ENCODE measurements around the gene ITPR2. TPM values are rescaled to one million over a fixed set of nuclear protein-coding genes. Genes with fewer than 3 reads are reported as not detected.

The ITPR2 gene
- total RNA-seq, 2 experiments from 2014 or later = 25.6 to 44.7 TPM

GRCh38 chr12:26799741-26800140 is 33.3 kb downstream of the ITPR2 start:
- H4K20me1 ChIP-seq (ENCODE audit: insufficient read depth, low read length) = no peaks in the 10 kb centered on the region
- intact Hi-C loops (cut with micrococcal nuclease; ENCODE audit: unreplicated experiment) = no loop called here
- POLR2A ChIA-PET = no interaction called here
- H3K4me3 ChIP-seq (ENCODE audit: low read depth, low read length, poor library complexity, severe bottlenecking) = no peak overlapping the region
- no TSS peak for BruUV-seq (replicated peaks)
- H3K36me3 ChIP-seq (ENCODE audit: insufficient read depth, low read length) = no peaks in the 10 kb centered on the region
- H3K9me3 ChIP-seq (ENCODE audit: low read length) = no peaks in the 10 kb centered on the region
- TF ChIP-seq EZH2phosphoT487 (IDR thresholded peaks at IDR 0.05; ENCODE audit: borderline replicate concordance, low read depth, low read length) (no peak), CTCF (conservative IDR thresholded peaks at IDR 0.05; ENCODE audit: low read length) (no peak)
- CTCF ChIA-PET (ENCODE audit: unreplicated experiment) = no interaction called here
- peak overlapping the region; percentile 10; the same call in 1 of the 2 replicates for H3K4me2 ChIP-seq (ENCODE audit: low read length)
- H3K79me2 ChIP-seq (ENCODE audit: insufficient read depth, low read depth, low read length) = no peaks in the 10 kb centered on the region
- DNase-seq (ENCODE audit: low spot score) = no peak
- H3K9me2 ChIP-seq (ENCODE audit: insufficient read depth, low read length) = no peaks in the 10 kb centered on the region
- H3K4me1 ChIP-seq (ENCODE audit: insufficient read depth, low read length, poor library complexity, severe bottlenecking) = peaks cover 10% of the 10 kb centered on the region
- no peak overlapping the region for H3K27ac ChIP-seq (ENCODE audit: low read depth, low read length, poor library complexity, severe bottlenecking)
- H2AFZ ChIP-seq (ENCODE audit: low read length) = no peak overlapping the region

DNA sequence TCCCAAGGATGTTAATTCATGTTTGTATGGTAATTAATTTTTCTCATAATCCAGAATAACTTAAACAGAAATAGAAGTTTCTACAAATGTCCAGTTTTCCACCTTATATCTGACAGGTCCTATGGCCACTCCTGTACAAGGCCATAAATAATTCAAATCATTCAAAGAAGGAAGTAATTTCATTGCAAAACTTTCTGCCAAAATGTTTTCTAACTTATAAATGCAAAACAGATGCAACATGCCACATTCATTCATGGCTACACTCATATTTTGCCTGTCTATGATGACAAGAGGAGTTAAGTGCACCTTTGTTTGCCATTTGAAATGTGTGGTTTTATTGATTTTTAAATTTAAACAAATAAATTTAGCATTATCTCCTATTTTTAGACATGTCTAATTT is 34.4 kb downstream of the ITPR2 start:
- peak overlapping the region; percentile 41 for H3K4me2 ChIP-seq (ENCODE audit: low read length)
- no peaks in the 10 kb centered on the region for H4K20me1 ChIP-seq (ENCODE audit: insufficient read depth, low read length)
- intact Hi-C loops (cut with micrococcal nuclease; ENCODE audit: unreplicated experiment) = no loop called here
- ChIA-PET CTCF (ENCODE audit: unreplicated experiment) (no interaction called here), POLR2A (interaction anchor here (0.9 to 1.5 kb wide), 5 partner anchors 9 to 27 kb away, joined by 3 to 5 read pairs (median 4); no protein-coding TSS in a partner anchor)
- no peaks in the 10 kb centered on the region for H3K36me3 ChIP-seq (ENCODE audit: insufficient read depth, low read length)
- BruUV-seq (replicated peaks) = no TSS peak
- TF ChIP-seq EZH2phosphoT487 (IDR thresholded peaks at IDR 0.05; ENCODE audit: borderline replicate concordance, low read depth, low read length) (no peak), CTCF (conservative IDR thresholded peaks at IDR 0.05; ENCODE audit: low read length) (no peak)
- DNase-seq (ENCODE audit: low spot score) = no peak
- no peak overlapping the region for H2AFZ ChIP-seq (ENCODE audit: low read length)
- no peaks in the 10 kb centered on the region for H3K79me2 ChIP-seq (ENCODE audit: insufficient read depth, low read depth, low read length)
- peaks cover 10% of the 10 kb centered on the region for H3K4me1 ChIP-seq (ENCODE audit: insufficient read depth, low read length, poor library complexity, severe bottlenecking)
- H3K9me2 ChIP-seq (ENCODE audit: insufficient read depth, low read length) = no peaks in the 10 kb centered on the region
- H3K27ac ChIP-seq (ENCODE audit: low read depth, low read length, poor library complexity, severe bottlenecking) = no peak overlapping the region
- H3K4me3 ChIP-seq (ENCODE audit: low read depth, low read length, poor library complexity, severe bottlenecking) = no peak overlapping the region
- H3K9me3 ChIP-seq (ENCODE audit: low read length) = no peaks in the 10 kb centered on the region

- Histone ChIP-seq H3K4me3 (ENCODE audit: low read depth, low read length, poor library complexity, severe bottlenecking) (no peak overlapping the region), H3K9me3 (ENCODE audit: low read length) (no peaks in the 10 kb centered on the region), H4K20me1 (ENCODE audit: insufficient read depth, low read length) (no peaks in the 10 kb centered on the region), H2AFZ (ENCODE audit: low read length) (no peak overlapping the region), H3K27ac (ENCODE audit: low read depth, low read length, poor library complexity, severe bottlenecking) (no peak overlapping the region), H3K4me2 (ENCODE audit: low read length) (peak overlapping the region; percentile 41), H3K9me2 (ENCODE audit: insufficient read depth, low read length) (no peaks in the 10 kb centered on the region), H3K4me1 (ENCODE audit: insufficient read depth, low read length, poor library complexity, severe bottlenecking) (peaks cover 10% of the 10 kb centered on the region), H3K36me3 (ENCODE audit: insufficient read depth, low read length) (no peaks in the 10 kb centered on the region), H3K79me2 (ENCODE audit: insufficient read depth, low read depth, low read length) (no peaks in the 10 kb centered on the region)
- CTCF ChIA-PET (ENCODE audit: unreplicated experiment) = no interaction called here
- POLR2A ChIA-PET = interaction anchor here (0.9 to 1.5 kb wide), 5 partner anchors 9 to 27 kb away, joined by 3 to 5 read pairs (median 4); no protein-coding TSS in a partner anchor
- peak; percentile 43 for DNase-seq (ENCODE audit: low spot score)
- TF ChIP-seq EZH2phosphoT487 (IDR thresholded peaks at IDR 0.05; ENCODE audit: borderline replicate concordance, low read depth, low read length) (no peak), CTCF (conservative IDR thresholded peaks at IDR 0.05; ENCODE audit: low read length) (peak; percentile 32; the same call in 1 of the 2 replicates)
- intact Hi-C loops (cut with micrococcal nuclease; ENCODE audit: unreplicated experiment) = no loop called here
- no TSS peak for BruUV-seq (replicated peaks)
Observed at GRCh38 chr12:26798023-26798422, 35.0 kb downstream of the ITPR2 start.
